Hematopoietic multipotent progenitor cell treated with erythropoietin and hydrocortisone succinate and interleukin-3 and kit ligand, for 6 days (in vitro differentiated cells): Measurements from ENCODE around the gene ADD1.
A peak's percentile ranks its signal among the peaks of the same experiment; 100 is the strongest.

Experiments used
- DNase-seq: peaks from one replicate; pipeline ENCODE4 v3.0.0-alpha.2; 2015

Gene ADD1

GRCh38 chr4:2837110-2837903 is 6.3 kb upstream of the ADD1 start:
- peak; percentile 55 for DNase-seq

GRCh38 chr4:2837904-2838496 is 5.6 kb upstream of the ADD1 start:
- peak; percentile 91 for DNase-seq

DNA sequence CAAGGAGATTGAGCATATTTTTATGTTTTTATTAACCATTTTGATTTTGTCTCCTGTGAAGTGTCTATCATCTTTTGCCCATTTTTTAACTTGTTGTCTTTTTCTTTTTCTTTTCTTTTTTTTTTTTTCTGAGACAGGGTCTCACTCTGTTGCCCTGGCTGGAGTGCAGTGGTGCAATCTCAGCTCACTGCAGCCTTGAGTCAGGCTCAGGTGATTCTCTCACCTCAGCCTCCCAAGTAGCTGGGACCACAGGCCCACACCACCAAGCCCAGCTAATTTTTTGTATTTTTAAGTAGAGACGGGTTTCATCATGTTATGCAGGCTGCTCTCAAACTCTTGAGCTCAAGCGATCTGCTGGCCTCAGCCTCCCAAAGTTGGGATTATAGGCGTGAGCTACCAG is 4.6 kb upstream of the ADD1 start:
- no peak for DNase-seq

DNA sequence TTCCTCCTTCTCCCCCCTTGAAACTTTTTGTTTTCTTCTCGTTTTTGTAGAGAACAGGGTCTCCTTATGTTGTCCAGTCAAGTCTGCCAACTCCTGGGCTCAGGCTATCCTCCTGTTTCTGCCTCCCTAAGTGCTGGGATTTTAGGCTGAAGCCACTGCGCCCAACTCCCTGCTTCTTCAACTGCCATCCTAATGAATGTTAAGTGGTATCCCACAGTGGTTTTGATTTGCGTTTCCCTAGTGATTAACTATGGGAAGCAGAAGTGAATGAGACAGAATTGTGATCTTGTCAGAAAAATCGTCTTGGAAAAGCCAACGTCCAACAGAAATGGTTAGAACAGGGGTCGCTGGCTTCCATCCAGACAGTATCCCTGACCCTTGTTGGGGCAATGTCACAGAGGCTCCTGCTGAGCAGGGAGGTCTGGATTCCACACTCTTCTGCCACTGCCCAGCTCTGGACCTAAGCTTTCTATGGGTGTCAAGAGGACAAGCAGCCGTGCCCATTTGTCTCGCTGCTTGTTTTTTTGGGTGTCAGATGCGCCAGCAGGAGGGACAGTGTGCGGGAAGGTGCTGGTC is 869 bp upstream of the ADD1 start:
- DNase-seq: no peak

DNA sequence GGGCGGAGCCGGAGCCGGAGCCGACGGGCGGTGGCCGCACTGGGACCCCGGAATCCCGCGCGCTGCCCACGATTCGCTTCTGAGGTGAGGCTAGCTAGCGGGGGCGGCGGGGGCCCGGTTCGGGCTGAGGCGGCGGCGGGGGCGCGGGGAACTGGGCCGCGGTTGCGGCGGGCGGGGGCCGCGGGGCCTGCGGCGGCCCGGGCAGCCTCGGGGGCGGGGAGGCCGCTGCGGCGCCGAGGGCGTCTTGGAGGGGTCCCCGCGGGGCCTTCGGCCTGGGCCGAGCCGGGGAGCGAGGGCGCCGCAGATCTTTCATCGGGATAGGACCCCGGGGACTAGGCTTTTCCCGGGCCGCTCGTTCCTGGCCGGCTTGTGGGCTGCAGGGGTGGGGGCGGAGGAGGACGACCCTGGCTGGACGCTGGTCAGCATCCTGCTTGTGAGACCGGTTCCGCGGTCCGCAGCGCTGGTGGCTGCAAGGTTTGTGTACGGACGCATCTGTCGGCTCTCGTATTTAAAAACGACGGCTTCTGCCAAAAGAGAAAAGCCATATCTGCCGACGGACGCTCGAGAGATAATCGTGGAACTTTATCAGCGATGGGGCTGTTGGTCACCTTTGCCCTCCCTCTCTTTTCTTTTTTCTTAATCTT is 419 bp downstream of the ADD1 start:
- peak; percentile 67 for DNase-seq

DNA sequence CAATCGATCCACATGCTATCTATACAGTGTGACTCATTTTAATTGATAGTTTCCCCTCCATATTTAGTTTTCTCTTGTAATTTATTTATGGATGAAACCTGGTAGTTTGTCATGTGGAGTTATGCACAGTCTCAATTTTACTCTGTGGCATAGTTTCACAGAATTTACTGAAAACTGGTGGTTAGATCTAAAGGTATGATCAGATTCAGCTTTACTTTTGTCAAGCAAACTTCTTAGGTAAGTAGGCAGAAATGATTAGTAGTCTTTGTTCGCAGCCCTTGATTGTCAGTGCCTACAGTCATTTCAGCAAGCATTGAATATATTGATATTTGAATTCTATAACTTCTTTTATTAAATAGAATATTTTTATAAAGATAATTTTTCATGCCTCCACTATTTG is 2.5 kb downstream of the ADD1 start:
- no peak for DNase-seq

GRCh38 chr4:2847302-2847871 is 3.7 kb downstream of the ADD1 start:
- DNase-seq: no peak

GRCh38 chr4:2848449-2848848 is 4.8 kb downstream of the ADD1 start:
- peak; percentile 56 for DNase-seq

DNA sequence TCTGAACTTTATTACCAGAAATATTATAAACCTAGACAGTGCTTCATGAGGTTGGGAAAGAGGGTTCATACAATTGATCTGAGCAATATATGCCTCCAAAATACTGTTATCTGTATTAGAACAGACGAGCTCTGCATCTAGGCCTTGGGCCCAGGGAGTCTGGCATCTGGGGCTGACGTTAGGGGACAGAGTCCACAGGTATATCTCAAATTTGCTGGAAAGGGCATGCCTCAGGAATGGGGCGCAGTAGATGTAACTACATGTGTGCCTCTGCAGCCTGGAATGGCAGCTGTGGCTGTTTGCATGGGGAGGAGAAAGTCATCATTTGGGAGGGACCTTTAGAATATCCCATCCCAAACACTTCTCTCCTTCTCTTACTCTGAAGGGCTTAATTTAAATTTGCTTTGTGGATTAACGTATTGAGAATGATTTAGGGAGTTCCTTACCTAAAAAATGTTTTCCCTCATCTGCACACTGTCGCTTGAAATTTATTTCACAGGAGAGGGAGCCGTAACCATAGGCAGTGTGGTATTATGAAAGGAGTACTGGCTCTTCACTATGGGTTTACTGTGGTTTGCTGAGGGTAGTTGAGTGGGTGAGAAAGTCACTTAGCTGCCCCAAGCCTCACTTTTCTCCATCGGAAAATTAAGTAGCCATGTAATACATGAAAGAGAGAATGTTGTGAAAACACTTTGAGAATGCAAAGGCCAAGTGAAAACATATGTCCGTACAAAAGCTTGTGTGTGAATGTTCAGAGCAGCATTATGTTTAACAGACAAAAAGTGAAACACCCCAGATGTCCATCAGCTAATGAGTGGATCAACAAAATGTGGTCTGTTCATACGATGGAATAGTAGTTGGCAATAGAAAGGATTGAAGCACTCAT is 5.9 kb downstream of the ADD1 start:
- peak; percentile 37 for DNase-seq

DNA sequence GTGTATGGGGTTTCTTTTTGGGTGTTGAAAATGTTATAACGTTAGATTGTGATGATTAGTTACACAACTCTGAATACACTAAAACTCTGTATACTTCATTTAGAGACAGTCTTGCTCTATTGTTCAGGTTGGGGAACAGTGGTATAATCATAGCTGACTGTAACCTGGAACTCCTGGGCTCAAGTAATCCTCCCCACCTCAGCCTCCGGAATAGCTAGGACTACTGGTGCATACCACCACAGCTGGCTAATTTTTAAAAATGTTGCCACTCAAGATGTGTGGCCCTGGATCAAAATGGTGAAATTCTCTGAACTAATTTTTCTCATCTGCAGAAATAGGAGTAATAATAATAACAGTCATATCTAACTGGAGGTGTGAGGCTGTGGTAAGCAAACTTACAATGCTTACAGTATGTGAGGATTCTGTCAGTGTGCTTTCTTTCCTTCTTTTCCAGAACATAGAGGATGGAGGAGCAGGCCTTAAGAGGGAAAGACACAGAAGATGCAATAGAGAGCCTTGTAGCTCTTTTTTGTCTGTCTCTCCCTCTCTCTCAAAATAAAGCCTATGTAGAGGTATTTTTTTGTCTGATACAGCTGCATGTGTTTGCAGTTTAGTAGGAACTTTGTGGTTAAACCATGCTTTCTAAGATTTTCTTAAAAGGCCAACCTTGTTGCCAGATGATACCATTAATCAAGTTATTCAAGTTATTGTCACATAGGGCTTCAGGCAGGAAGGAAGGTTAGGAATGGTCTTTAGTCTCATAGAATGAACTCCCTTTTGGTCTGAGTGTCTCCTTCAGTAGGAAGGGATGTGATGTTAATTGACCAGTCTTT is 7.5 kb downstream of the ADD1 start:
- peak; percentile 35 for DNase-seq

DNA sequence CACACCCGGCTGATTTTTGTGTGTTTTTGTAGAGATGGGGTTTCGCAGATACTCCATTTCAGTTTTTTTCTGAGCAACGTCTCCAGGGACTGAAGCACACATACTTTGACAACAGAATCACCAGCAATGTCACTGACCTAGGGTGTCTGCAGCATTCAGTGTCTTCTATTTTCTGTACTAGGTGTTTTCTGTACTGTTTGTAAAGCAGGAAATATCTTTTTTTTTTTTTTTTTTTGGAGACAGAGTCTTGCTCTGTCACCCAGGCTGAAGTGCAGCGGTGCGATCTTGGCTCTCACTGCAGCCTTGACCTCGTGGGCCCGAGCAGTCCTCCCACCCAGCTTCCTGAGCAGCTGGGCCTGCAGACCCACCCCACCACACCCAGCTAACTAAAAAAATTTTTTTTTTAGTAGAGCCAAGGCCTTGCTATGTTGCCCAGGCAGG is 8.9 kb downstream of the ADD1 start:
- peak; percentile 81 for DNase-seq

- no peak for DNase-seq
These were observed 11.9 kb downstream of the ADD1 start for GRCh38 chr4:2855584-2855983.

GRCh38 chr4:2856266-2856665 is 12.6 kb downstream of the ADD1 start:
- DNase-seq: no peak

DNA sequence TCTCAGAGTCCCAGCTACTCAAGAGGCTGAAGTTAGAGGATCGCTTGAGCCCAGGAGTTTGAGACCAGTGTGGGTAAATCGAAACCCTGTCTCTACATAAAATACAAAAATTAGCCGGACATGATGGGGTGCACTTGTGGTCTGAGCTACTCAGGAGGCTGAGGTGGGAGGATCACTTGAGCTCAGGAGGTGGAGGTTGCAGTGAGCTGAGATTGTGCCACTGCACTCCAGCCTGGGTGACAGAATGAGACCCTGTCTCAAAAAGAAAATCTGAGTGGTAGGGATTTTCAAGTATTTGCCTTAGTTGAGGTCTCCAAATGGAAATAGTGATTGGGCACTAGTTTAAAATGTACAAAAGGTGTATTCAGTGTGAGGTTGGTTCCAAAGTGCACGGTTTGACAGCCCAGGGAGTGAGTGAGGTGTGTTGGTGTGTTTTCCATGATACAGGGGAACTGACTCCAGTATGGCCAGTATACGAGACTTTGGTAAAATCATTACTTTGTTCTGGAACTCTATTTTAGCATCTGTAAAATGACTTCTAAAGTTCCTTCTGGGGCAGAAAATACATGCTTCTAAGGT is 13.8 kb downstream of the ADD1 start:
- DNase-seq: no peak

DNA sequence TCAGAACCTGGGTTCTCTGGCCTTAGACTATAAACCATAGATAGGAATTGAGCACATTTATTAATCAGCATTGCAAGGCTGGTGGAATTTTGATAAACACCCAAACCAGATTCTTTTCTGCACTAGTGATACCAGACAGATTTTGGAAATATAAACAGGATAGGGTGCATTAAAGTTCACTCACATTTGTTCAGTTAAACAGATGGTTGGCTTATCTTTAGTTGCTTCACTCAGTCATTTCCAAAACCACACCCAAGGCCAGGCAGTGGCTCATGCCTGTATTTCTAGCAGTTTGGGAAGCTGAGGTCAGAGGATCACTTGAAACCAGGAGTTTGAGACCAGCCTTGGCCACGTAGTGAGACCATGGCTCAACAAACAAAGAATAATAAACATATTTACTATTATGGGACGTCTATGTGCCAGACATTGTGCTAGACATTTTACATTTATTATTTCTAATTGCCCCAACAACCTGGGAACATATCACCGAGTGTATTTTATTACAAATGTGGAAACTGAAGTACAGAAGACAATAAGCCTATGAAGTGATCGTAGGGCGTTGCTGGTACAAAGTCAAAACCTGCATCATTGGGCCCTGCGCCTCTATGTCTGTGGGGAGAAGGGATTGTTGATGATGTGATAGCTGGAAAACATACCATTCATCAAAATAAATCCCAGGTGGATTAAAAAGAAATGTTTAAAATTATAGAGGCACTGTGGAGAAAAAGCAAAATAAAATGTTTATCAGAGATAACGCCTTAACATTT is 15.0 kb downstream of the ADD1 start:
- DNase-seq: peak; percentile 89

GRCh38 chr4:2859514-2859913 is 15.9 kb downstream of the ADD1 start:
- DNase-seq: no peak

GRCh38 chr4:2860391-2861348 is 17.0 kb downstream of the ADD1 start:
- DNase-seq: peak; percentile 28

GRCh38 chr4:2861631-2862436 is 18.2 kb downstream of the ADD1 start:
- no peak for DNase-seq
